Mucosa of descending colon (tissue), 3 donors: ENCODE results near the gene DYNLT5. TPM values are rescaled to one million over a fixed set of nuclear protein-coding genes. Genes with fewer than 3 reads are reported as not detected.
A peak's percentile ranks its signal among the peaks of the same experiment; 100 is the strongest.

ENCODE experiments used
- ATAC-seq: fragments of 200-7000 bp; cut with Tn5 transposase; one replicate; pipeline ENCODE4 v1.9.1; 2020; ENCODE audit warnings: mild to moderate bottlenecking, moderate library complexity
- DNase-seq, 3 donors: peaks; one replicate each; pipeline ENCODE4 v3.0.0-alpha.2; 2020
- H3K36me3 ChIP-seq: fragments of 200-600 bp; one replicate; pipeline ENCODE4 v1.8.0; 2021; ENCODE audit warnings: low read depth, mild to moderate bottlenecking
- H3K4me1 ChIP-seq: fragments of 200-600 bp; one replicate; pipeline ENCODE4 v1.8.0; 2021; ENCODE audit warnings: low read depth, mild to moderate bottlenecking
- H3K4me3 ChIP-seq: fragments of 200-600 bp; one replicate; pipeline ENCODE4 v1.8.0; 2021; ENCODE audit warnings: mild to moderate bottlenecking
- H3K9me3 ChIP-seq: fragments of 200-600 bp; one replicate; pipeline ENCODE4 v1.8.0; 2021; ENCODE audit warnings: mild to moderate bottlenecking
- CTCF ChIP-seq: fragments of 200-600 bp; IDR thresholded peaks from one replicate; pipeline ENCODE4 v1.8.0; 2022; ENCODE audit warnings: antibody characterized with exemption, mild to moderate bottlenecking
- intact Hi-C, 2 donors: fragments of 100-400 bp; cut with DNase I in 1 of 2; cut with micrococcal nuclease in 1 of 2; formaldehyde crosslinking; loops; one replicate each; pipeline versions ENCODE4 v1.11.0 to v1.11.1; 2022; cut with DNase I, micrococcal nuclease
- long read RNA-seq, 2 donors: library from polyadenylated mRNA; unstranded; transcript quantifications; one replicate each; pipeline ENCODE4 v2.0.0, GENCODE V29; 2019 to 2021
- total RNA-seq, 3 donors: library from RNA; stranded (reverse); fragmentation: NEBNext Ultra II Directional in 2 of 3; extraction: Animal tissue kit (Norgen Biotek cat#: 25700) in 2 of 3; gene quantifications; one replicate each; pipeline versions ENCODE4 v1.2.1 to v1.2.4, GENCODE V29; 2021 to 2023
- donor health status: DM: no; HTN: no; CAD: no; lungs with moderate emphysema.
- donor health status: DM: no; HTN: no; CAD: no.
- donor health status: DM: no; HTN: yes; CAD: no.

Gene DYNLT5
- total RNA-seq: 1 to 10 TPM in 1 of 3 donors, under 1 TPM in 1, not detected in 1; 0.65 to 1.9 TPM
- long read RNA-seq, donor 1, partial matches to known transcripts: 0 of 2 reads
- long read RNA-seq, donor 1, other reads (novel, unspliced or antisense): 2 of 2 reads
- long read RNA-seq, donor 2: 0 reads

- peak; percentile 29 to 67 (median 41) for DNase-seq
- no peak for TF ChIP-seq CTCF
- Histone ChIP-seq H3K36me3 (no peaks in the 10 kb centered on the region), H3K4me3 (no peak within 1 kb of the TSS), H3K9me3 (no peaks in the 10 kb centered on the region), H3K4me1 (no peaks in the 10 kb centered on the region)
- ATAC-seq: peak; percentile 76
- intact Hi-C loops: no loop called here
Measured at GRCh38 chr1:66752000-66752592, at the start of gene DYNLT5. Gene DYNLT5 (plus strand): TSS chr1:66752459. CDS start chr1:66754659, 2,200 bp downstream.

- no peaks in the 10 kb centered on the region for H3K9me3 ChIP-seq
- no peaks in the 10 kb centered on the region for H3K4me1 ChIP-seq
- H3K36me3 ChIP-seq: no peaks in the 10 kb centered on the region
- H3K4me3 ChIP-seq: no peak overlapping the region
- DNase-seq: no peak
- no peak for ATAC-seq
- no peak for TF ChIP-seq CTCF
- intact Hi-C loops: no loop called here
Measured at GRCh38 chr1:66704177-66704875, 47.9 kb upstream of the DYNLT5 start.

GRCh38 chr1:66705110-66705509 is 47.1 kb upstream of the DYNLT5 start:
- H3K4me1 ChIP-seq: no peaks in the 10 kb centered on the region
- no peaks in the 10 kb centered on the region for H3K9me3 ChIP-seq
- DNase-seq: no peak
- H3K4me3 ChIP-seq: no peak overlapping the region
- no peak for TF ChIP-seq CTCF
- intact Hi-C loops: no loop called here
- H3K36me3 ChIP-seq: no peaks in the 10 kb centered on the region
- no peak for ATAC-seq

- ATAC-seq: no peak
Measured at GRCh38 chr1:66711420-66711819, 40.8 kb upstream of the DYNLT5 start.

GRCh38 chr1:66712839-66713238 is 39.4 kb upstream of the DYNLT5 start:
- no peak overlapping the region for H3K4me3 ChIP-seq
- TF ChIP-seq CTCF: no peak
- ATAC-seq (no peak), DNase-seq (no peak)
- H3K36me3 ChIP-seq: no peaks in the 10 kb centered on the region
- H3K9me3 ChIP-seq: no peaks in the 10 kb centered on the region
- intact Hi-C loops: no loop called here
- no peaks in the 10 kb centered on the region for H3K4me1 ChIP-seq

More at GRCh38 chr1:66711420-66711819, 40.8 kb upstream of the DYNLT5 start:
- Histone ChIP-seq H3K9me3 (no peaks in the 10 kb centered on the region), H3K4me1 (no peaks in the 10 kb centered on the region), H3K4me3 (no peak overlapping the region), H3K36me3 (no peaks in the 10 kb centered on the region)
- intact Hi-C loops: no loop called here
- DNase-seq: no peak
- no peak for TF ChIP-seq CTCF
